Brain microvascular endothelial cell (primary cell): Measurements from ENCODE around the gene EIF2B2.

Experiments used
- DNase-seq: peaks from one replicate; pipeline ENCODE4 v3.0.0-alpha.2; 2020
- H3K27ac ChIP-seq: fragments of 250-450 bp; sonication (Bioruptor Pico); 2 replicates; pipeline ENCODE4 v1.5.1; 2020; ENCODE audit warnings: mild to moderate bottlenecking, moderate library complexity
- H3K27me3 ChIP-seq: fragments of 250-450 bp; sonication (Bioruptor Pico); replicated peaks from 2 replicates; pipeline ENCODE4 v1.5.1; 2020; ENCODE audit warnings: mild to moderate bottlenecking
- H3K36me3 ChIP-seq: fragments of 250-450 bp; sonication (Bioruptor Pico); replicated peaks from 2 replicates; pipeline ENCODE4 v1.5.1; 2020; ENCODE audit warnings: mild to moderate bottlenecking
- H3K4me3 ChIP-seq: 2 replicates; pipeline ENCODE4 v1.5.1; 2011; ENCODE audit warnings: low read depth, mild to moderate bottlenecking, control low read depth, low read length, moderate library complexity
- CTCF ChIP-seq: IDR thresholded peaks from 2 replicates; pipeline ENCODE4 v1.5.1; 2011; ENCODE audit warnings: low read depth, mild to moderate bottlenecking, moderate library complexity, low read length, control low read depth, inconsistent platforms; ENCODE audit errors: missing control alignments
- in situ Hi-C: cut with HindIII; loops from 2 replicates; pipeline ENCODE4 v1.10.0; 2017; ENCODE audit warnings: low sequenced_read_pairs, low pct_ligation_motif_present

The EIF2B2 gene

GRCh38 chr14:75044752-75045151 lies 42.0 kb downstream of the EIF2B2 start:
- H3K27ac ChIP-seq, result no peak overlapping the region
- DNase-seq, result no peak
- in situ Hi-C loops, result no loop called here
- H3K27me3 ChIP-seq, result no peaks in the 10 kb centered on the region
- TF ChIP-seq CTCF, result no peak
- H3K4me3 ChIP-seq, result no peak overlapping the region
- no peaks in the 10 kb centered on the region for H3K36me3 ChIP-seq

- no peak for DNase-seq
- no peak for TF ChIP-seq CTCF
- H3K36me3 ChIP-seq, result no peaks in the 10 kb centered on the region
- H3K27ac ChIP-seq, result no peak overlapping the region
- no peaks in the 10 kb centered on the region for H3K27me3 ChIP-seq
- in situ Hi-C loops, result no loop called here
- no peak overlapping the region for H3K4me3 ChIP-seq
These were observed 43.6 kb downstream of the EIF2B2 start for GRCh38 chr14:75046275-75046674.

GRCh38 chr14:75046899-75047298 lies 44.2 kb downstream of the EIF2B2 start:
- TF ChIP-seq CTCF, result no peak
- in situ Hi-C loops, result no loop called here
- Histone ChIP-seq H3K36me3 (no peaks in the 10 kb centered on the region), H3K4me3 (no peak overlapping the region), H3K27ac (no peak overlapping the region), H3K27me3 (no peaks in the 10 kb centered on the region)
- DNase-seq, result no peak

- no peaks in the 10 kb centered on the region for H3K36me3 ChIP-seq
- H3K27me3 ChIP-seq, result no peaks in the 10 kb centered on the region
- H3K27ac ChIP-seq, result no peak overlapping the region
- in situ Hi-C loops, result no loop called here
- no peak overlapping the region for H3K4me3 ChIP-seq
- DNase-seq, result no peak
- no peak for TF ChIP-seq CTCF
These were observed 44.8 kb downstream of the EIF2B2 start for GRCh38 chr14:75047506-75047905.

- Histone ChIP-seq H3K36me3 (no peaks in the 10 kb centered on the region), H3K27ac (no peak overlapping the region), H3K27me3 (no peaks in the 10 kb centered on the region), H3K4me3 (no peak overlapping the region)
- no peak for DNase-seq
- TF ChIP-seq CTCF, result no peak
- in situ Hi-C loops, result no loop called here
These were observed 45.4 kb downstream of the EIF2B2 start for GRCh38 chr14:75048101-75048500.

GRCh38 chr14:75049136-75049535 lies 46.4 kb downstream of the EIF2B2 start:
- in situ Hi-C loops, result no loop called here
- DNase-seq, result no peak
- Histone ChIP-seq H3K27me3 (no peaks in the 10 kb centered on the region), H3K27ac (no peak overlapping the region), H3K36me3 (no peaks in the 10 kb centered on the region), H3K4me3 (no peak overlapping the region)
- TF ChIP-seq CTCF, result no peak
